MM.1S (cell line): ENCODE results near the gene PGS1.

Experiments used
- EZH2 ChIP-seq: fragments of 300-600 bp; sonication (generic); optimal IDR thresholded peaks from 2 replicates; pipeline ENCODE3; 2017; ENCODE audit warnings: low read depth, mild to moderate bottlenecking, antibody characterized with exemption, low read length, mixed read lengths
- TF ChIP-seq, protein P1 (sequence below): fragments of 300-600 bp; sonication (generic); IDR thresholded peaks from 2 replicates; pipeline ENCODE4 v1.5.1; 2016; ENCODE audit warnings: antibody characterized with exemption, low read length, mixed read lengths

GRCh38 chr17:78353834-78354233 lies 24.6 kb upstream of the PGS1 start:
- TF ChIP-seq, protein P1, sequence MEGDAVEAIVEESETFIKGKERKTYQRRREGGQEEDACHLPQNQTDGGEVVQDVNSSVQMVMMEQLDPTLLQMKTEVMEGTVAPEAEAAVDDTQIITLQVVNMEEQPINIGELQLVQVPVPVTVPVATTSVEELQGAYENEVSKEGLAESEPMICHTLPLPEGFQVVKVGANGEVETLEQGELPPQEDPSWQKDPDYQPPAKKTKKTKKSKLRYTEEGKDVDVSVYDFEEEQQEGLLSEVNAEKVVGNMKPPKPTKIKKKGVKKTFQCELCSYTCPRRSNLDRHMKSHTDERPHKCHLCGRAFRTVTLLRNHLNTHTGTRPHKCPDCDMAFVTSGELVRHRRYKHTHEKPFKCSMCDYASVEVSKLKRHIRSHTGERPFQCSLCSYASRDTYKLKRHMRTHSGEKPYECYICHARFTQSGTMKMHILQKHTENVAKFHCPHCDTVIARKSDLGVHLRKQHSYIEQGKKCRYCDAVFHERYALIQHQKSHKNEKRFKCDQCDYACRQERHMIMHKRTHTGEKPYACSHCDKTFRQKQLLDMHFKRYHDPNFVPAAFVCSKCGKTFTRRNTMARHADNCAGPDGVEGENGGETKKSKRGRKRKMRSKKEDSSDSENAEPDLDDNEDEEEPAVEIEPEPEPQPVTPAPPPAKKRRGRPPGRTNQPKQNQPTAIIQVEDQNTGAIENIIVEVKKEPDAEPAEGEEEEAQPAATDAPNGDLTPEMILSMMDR: no peak
- no peak for TF ChIP-seq EZH2
